ENCODE measurements around the gene MGAT4C. TPM values are rescaled to one million over a fixed set of nuclear protein-coding genes. Genes with fewer than 3 reads are reported as not detected.

The MGAT4C gene
- total and polyA plus RNA-seq, 2 donors (not counting 3 experiments of a cell fraction or from before 2014, with no cell fraction given) = not detected

DNA sequence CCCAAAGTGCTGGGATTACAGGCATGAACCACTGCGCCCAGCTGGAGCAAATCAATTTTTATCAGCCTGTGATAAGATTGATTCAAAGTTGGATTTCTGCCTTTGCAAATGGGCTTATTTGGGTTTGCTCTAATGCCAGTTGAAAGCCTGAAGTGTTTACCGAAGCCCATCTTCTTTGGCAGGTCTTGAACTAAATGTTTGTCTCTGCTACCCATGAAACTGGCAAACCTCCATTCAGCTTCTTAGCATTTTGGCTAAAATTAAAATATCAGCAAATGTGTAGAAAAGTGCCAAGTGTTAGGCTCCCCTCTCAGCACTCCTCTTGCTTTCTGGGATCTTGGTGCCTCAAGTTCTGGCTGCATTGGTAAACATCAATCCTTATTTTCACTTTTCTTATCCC, 61.5 kb downstream of the MGAT4C start:
- intact Hi-C loops (cut with micrococcal nuclease) = loop anchor here (1.0 to 2.0 kb wide), 2 partner anchors 18 to 36 kb away; no protein-coding TSS in a partner anchor
- Histone ChIP-seq H3K4me3 (replicated peaks in 1 of 3; ENCODE audit: insufficient read depth in 1 of 3, low read depth in 1 of 3, low read length in 3 of 3) (no peak overlapping the region), H3K4me1 (ENCODE audit: control insufficient read depth, extremely low read depth, insufficient read depth, low read length) (peaks cover 10% of the 10 kb centered on the region), H3K4me2 (ENCODE audit: insufficient read depth, low read length) (no peak overlapping the region), H3K27me3 (ENCODE audit: control insufficient read depth in 2 of 2, insufficient read depth in 2 of 2, low read length in 2 of 2) (no peaks in the 10 kb centered on the region), H3K36me3 (ENCODE audit: control insufficient read depth in 2 of 2, extremely low read depth in 1 of 2, insufficient read depth in 2 of 2, low read length in 2 of 2) (no peaks in the 10 kb centered on the region), H3K27ac (ENCODE audit: insufficient read depth, low read depth, low read length) (no peak overlapping the region), H3K79me2 (ENCODE audit: control insufficient read depth, insufficient read depth, low read length) (no peaks in the 10 kb centered on the region), H3K9ac (replicated peaks; ENCODE audit: extremely low read depth, insufficient read depth, low read length) (no peak overlapping the region), H3K9me3 (replicated peaks; ENCODE audit: control insufficient read depth, insufficient read depth, low read length) (no peaks in the 10 kb centered on the region), H4K20me1 (replicated peaks; ENCODE audit: control insufficient read depth, extremely low read depth, insufficient read depth, low read length) (no peaks in the 10 kb centered on the region), H3K9me1 (replicated peaks; ENCODE audit: control insufficient read depth, extremely low read depth, insufficient read depth, low read length) (no peaks in the 10 kb centered on the region), H2AFZ (ENCODE audit: low read depth, low read length) (no peak overlapping the region)
- DNase-seq (ENCODE audit: low read depth, low spot score) (no peak), FAIRE-seq (no peak)
- dilution Hi-C loops (cut with MboI; ENCODE audit: extremely low pct_ligation_motif_present, low sequenced_read_pairs) = no loop called here
- TF ChIP-seq GATA2 (IDR thresholded peaks at IDR 0.05; ENCODE audit: insufficient read depth, insufficient read length, low read depth, low read length) (no peak), EZH2 (IDR thresholded peaks at IDR 0.05; ENCODE audit: borderline replicate concordance, low read depth, low read length, severe bottlenecking) (no peak), POLR2AphosphoS5 (IDR thresholded peaks at IDR 0.05; ENCODE audit: insufficient read depth, low read depth, low read length) (no peak), POLR2A (IDR thresholded peaks at IDR 0.05; ENCODE audit: low read depth, low read length) (no peak), JUN (IDR thresholded peaks at IDR 0.05; ENCODE audit: borderline replicate concordance, insufficient read depth, insufficient read length, low read depth) (no peak), FOS (IDR thresholded peaks at IDR 0.05; ENCODE audit: borderline replicate concordance, insufficient read depth, low read length) (no peak), MYC (IDR thresholded peaks at IDR 0.05; ENCODE audit: low read depth, low read length) (no peak)
- TF ChIP-seq, protein P1, sequence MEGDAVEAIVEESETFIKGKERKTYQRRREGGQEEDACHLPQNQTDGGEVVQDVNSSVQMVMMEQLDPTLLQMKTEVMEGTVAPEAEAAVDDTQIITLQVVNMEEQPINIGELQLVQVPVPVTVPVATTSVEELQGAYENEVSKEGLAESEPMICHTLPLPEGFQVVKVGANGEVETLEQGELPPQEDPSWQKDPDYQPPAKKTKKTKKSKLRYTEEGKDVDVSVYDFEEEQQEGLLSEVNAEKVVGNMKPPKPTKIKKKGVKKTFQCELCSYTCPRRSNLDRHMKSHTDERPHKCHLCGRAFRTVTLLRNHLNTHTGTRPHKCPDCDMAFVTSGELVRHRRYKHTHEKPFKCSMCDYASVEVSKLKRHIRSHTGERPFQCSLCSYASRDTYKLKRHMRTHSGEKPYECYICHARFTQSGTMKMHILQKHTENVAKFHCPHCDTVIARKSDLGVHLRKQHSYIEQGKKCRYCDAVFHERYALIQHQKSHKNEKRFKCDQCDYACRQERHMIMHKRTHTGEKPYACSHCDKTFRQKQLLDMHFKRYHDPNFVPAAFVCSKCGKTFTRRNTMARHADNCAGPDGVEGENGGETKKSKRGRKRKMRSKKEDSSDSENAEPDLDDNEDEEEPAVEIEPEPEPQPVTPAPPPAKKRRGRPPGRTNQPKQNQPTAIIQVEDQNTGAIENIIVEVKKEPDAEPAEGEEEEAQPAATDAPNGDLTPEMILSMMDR (IDR thresholded peaks at IDR 0.05; ENCODE audit: extremely low read depth in 1 of 2, insufficient read depth in 1 of 2, low read depth in 1 of 2, low read length in 2 of 2) = no peak
- TF ChIP-seq, protein P2, sequence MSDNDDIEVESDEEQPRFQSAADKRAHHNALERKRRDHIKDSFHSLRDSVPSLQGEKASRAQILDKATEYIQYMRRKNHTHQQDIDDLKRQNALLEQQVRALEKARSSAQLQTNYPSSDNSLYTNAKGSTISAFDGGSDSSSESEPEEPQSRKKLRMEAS (IDR thresholded peaks at IDR 0.05; ENCODE audit: insufficient read depth, insufficient read length) = no peak
- CTCF ChIA-PET = interaction anchor here (1.1 to 1.8 kb wide), 3 partner anchors 17 to 720 kb away, joined by 3 to 4 read pairs (median 4); no protein-coding TSS in a partner anchor
- POLR2A ChIA-PET = no interaction called here
- no TSS peak for BruUV-seq (replicated peaks)

Measured in endothelial cell of umbilical vein (primary cell).